ENCODE measurements around the gene DDC. TPM values are rescaled to one million over a fixed set of nuclear protein-coding genes. Genes with fewer than 3 reads are reported as not detected.
A peak's percentile ranks its signal among the peaks of the same experiment; 100 is the strongest.

Gene DDC
- total and polyA plus RNA-seq, 2 donors (not counting 3 experiments of a cell fraction or from before 2014, with no cell fraction given) = not detected

- Histone ChIP-seq H3K4me1 (ENCODE audit: control insufficient read depth, extremely low read depth, insufficient read depth, low read length) (peaks cover 13% of the 10 kb centered on the region), H4K20me1 (replicated peaks; ENCODE audit: control insufficient read depth, extremely low read depth, insufficient read depth, low read length) (no peaks in the 10 kb centered on the region), H3K27ac (ENCODE audit: insufficient read depth, low read depth, low read length) (no peak overlapping the region), H3K27me3 (ENCODE audit: control insufficient read depth in 2 of 2, insufficient read depth in 2 of 2, low read length in 2 of 2) (peaks cover 0 to 4% of the 10 kb centered on the region in 2 experiments), H2AFZ (ENCODE audit: low read depth, low read length) (no peak overlapping the region), H3K9me1 (replicated peaks; ENCODE audit: control insufficient read depth, extremely low read depth, insufficient read depth, low read length) (no peaks in the 10 kb centered on the region), H3K4me3 (replicated peaks in 1 of 3; ENCODE audit: insufficient read depth in 1 of 3, low read depth in 1 of 3, low read length in 3 of 3) (no peak overlapping the region), H3K9ac (replicated peaks; ENCODE audit: extremely low read depth, insufficient read depth, low read length) (no peak overlapping the region), H3K79me2 (ENCODE audit: control insufficient read depth, insufficient read depth, low read length) (no peaks in the 10 kb centered on the region), H3K36me3 (ENCODE audit: control insufficient read depth in 2 of 2, extremely low read depth in 1 of 2, insufficient read depth in 2 of 2, low read length in 2 of 2) (no peaks in the 10 kb centered on the region), H3K4me2 (ENCODE audit: insufficient read depth, low read length) (no peak overlapping the region), H3K9me3 (replicated peaks; ENCODE audit: control insufficient read depth, insufficient read depth, low read length) (no peaks in the 10 kb centered on the region)
- intact Hi-C loops (cut with micrococcal nuclease) = no loop called here
- BruUV-seq (replicated peaks) = no TSS peak
- TF ChIP-seq POLR2A (IDR thresholded peaks at IDR 0.05; ENCODE audit: low read depth, low read length) (no peak), CTCF (IDR thresholded peaks at IDR 0.05; ENCODE audit: extremely low read depth in 1 of 2, insufficient read depth in 1 of 2, low read depth in 1 of 2, low read length in 2 of 2) (no peak), JUN (IDR thresholded peaks at IDR 0.05; ENCODE audit: borderline replicate concordance, insufficient read depth, insufficient read length, low read depth) (peak; percentile 67), FOS (IDR thresholded peaks at IDR 0.05; ENCODE audit: borderline replicate concordance, insufficient read depth, low read length) (peak; percentile 31), GATA2 (IDR thresholded peaks at IDR 0.05; ENCODE audit: insufficient read depth, insufficient read length, low read depth, low read length) (no peak)
- DNase-seq (ENCODE audit: low read depth, low spot score) (peak; percentile 15), FAIRE-seq (peak; percentile 53)
- CTCF ChIA-PET = interaction anchor here (0.7 to 2.7 kb wide), 2 partner anchors 33 to 63 kb away, joined by 3 to 7 read pairs; no protein-coding TSS in a partner anchor
- dilution Hi-C loops (cut with MboI; ENCODE audit: extremely low pct_ligation_motif_present, low sequenced_read_pairs) = no loop called here
- POLR2A ChIA-PET = no interaction called here
Observed at GRCh38 chr7:50531401-50531911, 33.7 kb downstream of the DDC start.

- POLR2A ChIA-PET = no interaction called here
Observed at GRCh38 chr7:50530766-50531165, 34.4 kb downstream of the DDC start.

More at GRCh38 chr7:50530766-50531165, 34.4 kb downstream of the DDC start:
- no peaks in the 10 kb centered on the region for H3K79me2 ChIP-seq (ENCODE audit: control insufficient read depth, insufficient read depth, low read length)
- FAIRE-seq (no peak), DNase-seq (ENCODE audit: low read depth, low spot score) (no peak)
- no peaks in the 10 kb centered on the region for H3K9me1 ChIP-seq (replicated peaks; ENCODE audit: control insufficient read depth, extremely low read depth, insufficient read depth, low read length)
- intact Hi-C loops (cut with micrococcal nuclease) (no loop called here), dilution Hi-C loops (cut with MboI; ENCODE audit: extremely low pct_ligation_motif_present, low sequenced_read_pairs) (no loop called here)
- no TSS peak for BruUV-seq (replicated peaks)
- H3K9ac ChIP-seq (replicated peaks; ENCODE audit: extremely low read depth, insufficient read depth, low read length) = no peak overlapping the region
- no peak overlapping the region for H3K4me3 ChIP-seq (replicated peaks in 1 of 3; ENCODE audit: insufficient read depth in 1 of 3, low read depth in 1 of 3, low read length in 3 of 3)
- H3K9me3 ChIP-seq (replicated peaks; ENCODE audit: control insufficient read depth, insufficient read depth, low read length) = no peaks in the 10 kb centered on the region
- peaks cover 13% of the 10 kb centered on the region for H3K4me1 ChIP-seq (ENCODE audit: control insufficient read depth, extremely low read depth, insufficient read depth, low read length)
- H4K20me1 ChIP-seq (replicated peaks; ENCODE audit: control insufficient read depth, extremely low read depth, insufficient read depth, low read length) = no peaks in the 10 kb centered on the region
- H3K27me3 ChIP-seq (ENCODE audit: control insufficient read depth in 2 of 2, insufficient read depth in 2 of 2, low read length in 2 of 2) = peaks cover 0 to 4% of the 10 kb centered on the region in 2 experiments
- H3K4me2 ChIP-seq (ENCODE audit: insufficient read depth, low read length) = no peak overlapping the region
- no peak overlapping the region for H3K27ac ChIP-seq (ENCODE audit: insufficient read depth, low read depth, low read length)
- CTCF ChIA-PET = no interaction called here
- TF ChIP-seq POLR2AphosphoS5 (IDR thresholded peaks at IDR 0.05; ENCODE audit: insufficient read depth, low read depth, low read length) (no peak), MYC (IDR thresholded peaks at IDR 0.05; ENCODE audit: low read depth, low read length) (no peak), POLR2A (IDR thresholded peaks at IDR 0.05; ENCODE audit: low read depth, low read length) (no peak)
- H2AFZ ChIP-seq (ENCODE audit: low read depth, low read length) = no peak overlapping the region
- H3K36me3 ChIP-seq (ENCODE audit: control insufficient read depth in 2 of 2, extremely low read depth in 1 of 2, insufficient read depth in 2 of 2, low read length in 2 of 2) = no peaks in the 10 kb centered on the region
